K562 (cell line): ENCODE measurements around the gene CAMKV. TPM values are rescaled to one million over a fixed set of nuclear protein-coding genes. Genes with fewer than 3 reads are reported as not detected.

ENCODE experiments used
- ATF2 ChIP-seq: sonication (generic); formaldehyde crosslinking; IDR thresholded peaks from 2 replicates; pipeline ENCODE4 v1.8.1; 2022; ENCODE audit warnings: missing genetic modification reagents
- BACH1 ChIP-seq: fragments of 200-800 bp; sonication (Bioruptor generic); IDR thresholded peaks from 2 replicates; pipeline ENCODE4 v1.6.1; 2016; ENCODE audit warnings: missing genetic modification characterization, missing compliant biosample characterization
- CCNT2 ChIP-seq: IDR thresholded peaks from 2 replicates; pipeline ENCODE4 v1.6.1; 2011; ENCODE audit warnings: borderline replicate concordance, low read depth, mild to moderate bottlenecking, moderate library complexity, mixed read lengths, low read length; ENCODE audit not compliant: insufficient read length; ENCODE audit errors: extremely low read depth
- ELF4 ChIP-seq: fragments of 450-650 bp; formaldehyde crosslinking; IDR thresholded peaks from 2 replicates; pipeline ENCODE4 v1.4.0; 2022; ENCODE audit warnings: missing genetic modification characterization
- GATAD2A ChIP-seq: fragments of 450-650 bp; IDR thresholded peaks from 2 replicates; pipeline ENCODE4 v1.6.1; 2017
- KDM5B ChIP-seq: fragments of 200-600 bp; sonication (generic); IDR thresholded peaks from 2 replicates; pipeline ENCODE4 v1.6.1; 2012; ENCODE audit warnings: low read depth, mild to moderate bottlenecking, moderate library complexity, low read length, control low read depth, inconsistent platforms; ENCODE audit not compliant: insufficient replicate concordance
- MECOM ChIP-seq: fragments of 250-450 bp; sonication (Bioruptor Pico); IDR thresholded peaks from 2 replicates; pipeline ENCODE4 v1.8.0; 2022; ENCODE audit warnings: inconsistent platforms
- SAP30 ChIP-seq: fragments of 200-600 bp; sonication (generic); IDR thresholded peaks from 2 replicates; pipeline ENCODE4 v1.6.1; 2012; ENCODE audit warnings: borderline replicate concordance, low read depth, mild to moderate bottlenecking, moderate library complexity, low read length, control low read depth, inconsistent platforms; ENCODE audit not compliant: insufficient read depth, poor library complexity, severe bottlenecking
- SMARCB1 ChIP-seq: IDR thresholded peaks from 2 replicates; pipeline ENCODE4 v1.6.1; 2011; ENCODE audit warnings: improper control_type of control experiment, low read depth; ENCODE audit not compliant: insufficient read length
- SREBF2 ChIP-seq: sonication (generic); formaldehyde crosslinking; IDR thresholded peaks from 2 replicates; pipeline ENCODE4 v1.4.0; 2020; ENCODE audit warnings: mild to moderate bottlenecking, missing genetic modification reagents
- TBP ChIP-seq: optimal IDR thresholded peaks from 2 replicates; pipeline ENCODE3; 2011; ENCODE audit warnings: low read depth, low read length, improper control_type of control experiment
- ZBTB17 ChIP-seq: fragments of 450-650 bp; formaldehyde crosslinking; IDR thresholded peaks from 2 replicates; pipeline ENCODE4 v1.4.0; 2020; ENCODE audit warnings: mild to moderate bottlenecking
- ZNF121 ChIP-seq: sonication (generic); formaldehyde crosslinking; conservative IDR thresholded peaks from 2 replicates; pipeline ENCODE4 v1.8.0; 2022; ENCODE audit warnings: missing genetic modification reagents
- ZNF518B ChIP-seq: fragments of 250-450 bp; sonication (Bioruptor Pico); IDR thresholded peaks from 2 replicates; pipeline ENCODE4 v1.5.0; 2021; ENCODE audit warnings: mild to moderate bottlenecking, moderate library complexity
- ZNF699 ChIP-seq: fragments of 250-450 bp; sonication (Bioruptor Pico); IDR thresholded peaks from 2 replicates; pipeline ENCODE4 v1.8.0; 2021; ENCODE audit warnings: mild to moderate bottlenecking, moderate library complexity; ENCODE audit not compliant: insufficient replicate concordance
- ZNF780A ChIP-seq: fragments of 250-450 bp; sonication (Bioruptor Pico); IDR thresholded peaks from 2 replicates; pipeline ENCODE4 v1.5.0; 2021; ENCODE audit warnings: mild to moderate bottlenecking
- ZNF785 ChIP-seq: fragments of 250-450 bp; sonication (Bioruptor Pico); IDR thresholded peaks from 2 replicates; pipeline ENCODE4 v1.4.0; 2020; ENCODE audit warnings: mild to moderate bottlenecking
- polyA plus RNA-seq, 8 experiments: library from polyadenylated mRNA; depleted of rRNA in 4 of 8; stranded (reverse) in 5 of 8; unstranded in 3 of 8; fragments of >200 nt; fragmentation: Nextera tagmentation in 2 of 8; fragmentation: Illumina TruSeq in 1 of 8; extraction: Ambion mirVana in 2 of 8; extraction: Trizol in 1 of 8; gene quantifications; 2 replicates each; pipeline versions ENCODE4 v1.2.1 to v1.2.3, GENCODE V29; 2011 to 2014; ENCODE audit warnings: inconsistent platforms in 1 of 8, missing spikeins in 1 of 8
- total RNA-seq, 7 experiments: library from RNA; depleted of rRNA in 6 of 7; stranded (reverse); fragments of >200 nt in 6 of 7; fragmentation: Illumina TruSeq in 2 of 7; extraction: Trizol in 2 of 7; gene quantifications; 2 replicates each; pipeline versions ENCODE4 v1.2.1 to v1.2.3, GENCODE V29; 2011 to 2021; ENCODE audit warnings: low replicate concordance in 1 of 7
- TF ChIP-seq, protein P1 (sequence below): sonication (generic); formaldehyde crosslinking; IDR thresholded peaks from 2 replicates; pipeline ENCODE4 v1.4.0; 2020; ENCODE audit warnings: mild to moderate bottlenecking, missing genetic modification reagents
- TF ChIP-seq, protein P2 (sequence below): fragments of 450-650 bp; conservative IDR thresholded peaks from 2 replicates; pipeline ENCODE4 v1.6.1; 2016; ENCODE audit warnings: missing genetic modification characterization, low read depth, mild to moderate bottlenecking, missing compliant biosample characterization, moderate library complexity

Gene CAMKV
- total and polyA plus RNA-seq, 9 of the 15 experiments (the other 6 are each of a cell fraction or from before 2014, with no cell fraction given): 0.08 to 2.7 (median 0.79) TPM

- no peak for TF ChIP-seq ZNF780A (CRISPR knock-in tag)
- TF ChIP-seq ZNF518B (CRISPR knock-in tag): no peak
- peak; percentile 53 for TF ChIP-seq KDM5B
- no peak for TF ChIP-seq ZNF699 (CRISPR knock-in tag)
- peak; percentile 69 for TF ChIP-seq ZNF121 (CRISPR knock-in tag)
- TF ChIP-seq GATAD2A: no peak
- no peak for TF ChIP-seq ZBTB17 (CRISPR knock-in tag)
- TF ChIP-seq MECOM (CRISPR knock-in tag): no peak
- no peak for TF ChIP-seq BACH1 (tag)
- TF ChIP-seq, protein P1, sequence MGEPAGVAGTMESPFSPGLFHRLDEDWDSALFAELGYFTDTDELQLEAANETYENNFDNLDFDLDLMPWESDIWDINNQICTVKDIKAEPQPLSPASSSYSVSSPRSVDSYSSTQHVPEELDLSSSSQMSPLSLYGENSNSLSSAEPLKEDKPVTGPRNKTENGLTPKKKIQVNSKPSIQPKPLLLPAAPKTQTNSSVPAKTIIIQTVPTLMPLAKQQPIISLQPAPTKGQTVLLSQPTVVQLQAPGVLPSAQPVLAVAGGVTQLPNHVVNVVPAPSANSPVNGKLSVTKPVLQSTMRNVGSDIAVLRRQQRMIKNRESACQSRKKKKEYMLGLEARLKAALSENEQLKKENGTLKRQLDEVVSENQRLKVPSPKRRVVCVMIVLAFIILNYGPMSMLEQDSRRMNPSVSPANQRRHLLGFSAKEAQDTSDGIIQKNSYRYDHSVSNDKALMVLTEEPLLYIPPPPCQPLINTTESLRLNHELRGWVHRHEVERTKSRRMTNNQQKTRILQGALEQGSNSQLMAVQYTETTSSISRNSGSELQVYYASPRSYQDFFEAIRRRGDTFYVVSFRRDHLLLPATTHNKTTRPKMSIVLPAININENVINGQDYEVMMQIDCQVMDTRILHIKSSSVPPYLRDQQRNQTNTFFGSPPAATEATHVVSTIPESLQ (CRISPR knock-in tag): no peak
- peak; percentile 31 for TF ChIP-seq CCNT2
- TF ChIP-seq ZNF785 (CRISPR knock-in tag): no peak
- no peak for TF ChIP-seq ELF4 (CRISPR knock-in tag)
- TF ChIP-seq SAP30: no peak
- no peak for TF ChIP-seq ATF2 (CRISPR knock-in tag)
- TF ChIP-seq, protein P2, sequence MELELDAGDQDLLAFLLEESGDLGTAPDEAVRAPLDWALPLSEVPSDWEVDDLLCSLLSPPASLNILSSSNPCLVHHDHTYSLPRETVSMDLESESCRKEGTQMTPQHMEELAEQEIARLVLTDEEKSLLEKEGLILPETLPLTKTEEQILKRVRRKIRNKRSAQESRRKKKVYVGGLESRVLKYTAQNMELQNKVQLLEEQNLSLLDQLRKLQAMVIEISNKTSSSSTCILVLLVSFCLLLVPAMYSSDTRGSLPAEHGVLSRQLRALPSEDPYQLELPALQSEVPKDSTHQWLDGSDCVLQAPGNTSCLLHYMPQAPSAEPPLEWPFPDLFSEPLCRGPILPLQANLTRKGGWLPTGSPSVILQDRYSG (tag): no peak
- TF ChIP-seq SMARCB1: no peak
- TF ChIP-seq SREBF2 (CRISPR knock-in tag): no peak
- TF ChIP-seq TBP: peak; percentile 73
Observed at GRCh38 chr3:49903451-49904424, 34.0 kb upstream of the CAMKV start, which contains the start of gene MST1R (continued).
